GM12878 (cell line): ENCODE measurements around the gene ACAP1. TPM values are rescaled to one million over a fixed set of nuclear protein-coding genes. Genes with fewer than 3 reads are reported as not detected.

Experiments used
- CEBPB ChIP-seq, 2 experiments: fragments of 150-350 bp in 1 of 2; IDR thresholded peaks; 2 replicates each; pipeline ENCODE4 v1.6.1; 2012 to 2014; ENCODE audit warnings: low read depth in 2 of 2, low read length in 2 of 2, borderline replicate concordance in 1 of 2, inconsistent platforms in 1 of 2
- CEBPZ ChIP-seq: fragments of 150-350 bp; IDR thresholded peaks from 2 replicates; pipeline ENCODE4 v1.6.1; 2016; ENCODE audit warnings: low read depth, low read length
- CREB1 ChIP-seq: IDR thresholded peaks from 2 replicates; pipeline ENCODE4 v1.6.1; 2012; ENCODE audit warnings: low read depth, mild to moderate bottlenecking, inconsistent platforms
- ESRRA ChIP-seq: IDR thresholded peaks from 2 replicates; pipeline ENCODE4 v1.6.1; 2012; ENCODE audit warnings: mild to moderate bottlenecking, low read length, improper control_type of control experiment
- ETV6 ChIP-seq, 2 experiments: fragments of 450-650 bp in 1 of 2; IDR thresholded peaks in 1 of 2; conservative IDR thresholded peaks in 1 of 2; 2 replicates each; pipeline ENCODE4 v1.6.1; 2014; ENCODE audit warnings: antibody characterized with exemption in 1 of 2, borderline replicate concordance in 1 of 2, low read depth in 1 of 2, mild to moderate bottlenecking in 1 of 2, moderate library complexity in 1 of 2
- KAT2A ChIP-seq: conservative IDR thresholded peaks from 2 replicates; pipeline ENCODE4 v1.6.1; 2011; ENCODE audit warnings: low read depth, low read length; ENCODE audit not compliant: control insufficient read depth
- KLF5 ChIP-seq: fragments of 450-650 bp; IDR thresholded peaks from 2 replicates; pipeline ENCODE4 v1.6.1; 2014; ENCODE audit warnings: mild to moderate bottlenecking; ENCODE audit not compliant: partially characterized antibody
- MEF2B ChIP-seq: fragments of 450-650 bp; IDR thresholded peaks from 2 replicates; pipeline ENCODE4 v1.6.1; 2018; ENCODE audit warnings: mild to moderate bottlenecking, moderate library complexity; ENCODE audit not compliant: partially characterized antibody, poor library complexity, severe bottlenecking
- NR2C2 ChIP-seq: IDR thresholded peaks from 2 replicates; pipeline ENCODE4 v1.6.1; 2011; ENCODE audit warnings: borderline replicate concordance, low read depth; ENCODE audit not compliant: control insufficient read depth, insufficient read length
- SKIL ChIP-seq: fragments of 450-650 bp; IDR thresholded peaks from 2 replicates; pipeline ENCODE4 v1.6.1; 2017; ENCODE audit warnings: mild to moderate bottlenecking, low read depth, inconsistent platforms; ENCODE audit not compliant: poor library complexity, severe bottlenecking
- SMAD1 ChIP-seq: fragments of 450-650 bp; IDR thresholded peaks from 2 replicates; pipeline ENCODE4 v1.6.1; 2018; ENCODE audit warnings: mild to moderate bottlenecking, low read depth; ENCODE audit not compliant: partially characterized antibody
- STAT1 ChIP-seq: fragments of 450-650 bp; conservative IDR thresholded peaks from 2 replicates; pipeline ENCODE4 v1.6.1; 2014; ENCODE audit warnings: antibody characterized with exemption, mild to moderate bottlenecking
- ZBTB11 ChIP-seq: fragments of 450-650 bp; formaldehyde crosslinking; IDR thresholded peaks from 2 replicates; pipeline ENCODE4 v1.5.0; 2022; ENCODE audit warnings: mild to moderate bottlenecking, missing genetic modification characterization
- ZNF24 ChIP-seq: fragments of 450-650 bp; IDR thresholded peaks from 2 replicates; pipeline ENCODE4 v1.6.1; 2017; ENCODE audit warnings: antibody characterized with exemption, mild to moderate bottlenecking
- ZNF687 ChIP-seq: fragments of 450-650 bp; IDR thresholded peaks from 2 replicates; pipeline ENCODE4 v1.6.1; 2017; ENCODE audit warnings: mild to moderate bottlenecking, moderate library complexity
- polyA plus RNA-seq, 11 experiments: library from polyadenylated mRNA; depleted of rRNA in 4 of 11; unstranded in 6 of 11; stranded (reverse) in 5 of 11; fragments of >200 nt; fragmentation: Nextera tagmentation in 4 of 11; fragmentation: Illumina TruSeq in 1 of 11; extraction: Ambion mirVana in 4 of 11; extraction: Trizol in 1 of 11; gene quantifications; 1 replicate in 1 of 11; 2 replicates in 10 of 11; pipeline versions ENCODE4 v1.2.1 to v1.2.3, GENCODE V29; 2011 to 2016; ENCODE audit warnings: inconsistent platforms in 2 of 11, missing spikeins in 2 of 11, low read depth in 1 of 11
- total RNA-seq, 4 experiments: library from RNA; depleted of rRNA in 3 of 4; stranded (reverse); fragments of >200 nt in 3 of 4; fragmentation: Illumina TruSeq in 1 of 4; extraction: Trizol in 1 of 4; gene quantifications; 2 replicates each; pipeline versions ENCODE4 v1.2.1 to v1.2.3, GENCODE V29; 2013 to 2021

Gene ACAP1
- total and polyA plus RNA-seq, 10 of the 15 experiments (the other 5 are each of a cell fraction or from before 2014, with no cell fraction given) = 5.7 to 245 (median 118) TPM

GRCh38 chr17:7393613-7394451 is 57.5 kb downstream of the ACAP1 start (continued):
- TF ChIP-seq ZNF687 (no peak), SKIL (peak; percentile 10), KLF5 (no peak), CREB1 (no peak), SMAD1 (no peak), ZNF24 (no peak), STAT1 (no peak), CEBPB (IDR thresholded peaks at IDR 0.05; ENCODE audit: borderline replicate concordance in 1 of 2, low read depth in 2 of 2, low read length in 2 of 2) (no peak), ZBTB11 (CRISPR knock-in tag) (no peak), ESRRA (no peak), CEBPZ (no peak), KAT2A (no peak), MEF2B (peak; percentile 78), NR2C2 (no peak), ETV6 (conservative IDR thresholded peaks at IDR 0.05 in 1 of 2, IDR thresholded peaks at IDR 0.05 in 1 of 2; ENCODE audit: borderline replicate concordance in 1 of 2, low read depth in 1 of 2) (no peak)
